ENCODE data around the gene GSTA5.
"Not testable (repeated sequence)": the region's sequence is repeated elsewhere in the genome, so short reads cannot be mapped to it uniquely, and the experiment has no call there.

GSTA5 gene

DNA sequence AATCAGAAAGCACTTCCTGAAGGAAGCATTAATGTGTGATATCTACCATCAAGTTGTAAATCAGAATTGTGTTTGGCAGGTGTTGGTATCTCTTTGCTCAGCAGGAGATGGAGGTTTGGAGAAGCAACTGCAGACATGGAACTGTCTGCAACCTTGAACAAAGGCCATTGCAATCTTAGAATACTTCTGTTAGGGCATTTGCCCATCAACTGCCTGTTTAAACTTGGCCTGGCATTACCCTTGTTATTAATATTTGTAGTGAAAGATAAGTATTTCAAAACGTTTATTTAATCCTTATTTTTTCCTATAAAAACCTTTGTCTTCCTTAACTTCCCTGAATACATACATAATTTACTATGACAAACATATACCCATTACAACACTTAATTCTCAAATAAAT is 14.1 kb downstream of the GSTA5 start:
- in situ Hi-C loops (cut with HindIII; ENCODE audit: low pct_unique_long_range_greater_than_20kb, low sequenced_read_pairs): no loop called here
- TF ChIP-seq JUND (IDR thresholded peaks at IDR 0.05; ENCODE audit: low read depth): no peak
- DNase-seq (ENCODE audit: low read depth in 1 of 2, low spot score in 1 of 2): no peak

- DNase-seq (ENCODE audit: low read depth in 1 of 2, low spot score in 1 of 2); in situ Hi-C loops (cut with HindIII; ENCODE audit: low pct_unique_long_range_greater_than_20kb, low sequenced_read_pairs): not testable (repeated sequence)
Observed at GRCh38 chr6:52825900-52826459, 14.6 kb downstream of the GSTA5 start.

DNA sequence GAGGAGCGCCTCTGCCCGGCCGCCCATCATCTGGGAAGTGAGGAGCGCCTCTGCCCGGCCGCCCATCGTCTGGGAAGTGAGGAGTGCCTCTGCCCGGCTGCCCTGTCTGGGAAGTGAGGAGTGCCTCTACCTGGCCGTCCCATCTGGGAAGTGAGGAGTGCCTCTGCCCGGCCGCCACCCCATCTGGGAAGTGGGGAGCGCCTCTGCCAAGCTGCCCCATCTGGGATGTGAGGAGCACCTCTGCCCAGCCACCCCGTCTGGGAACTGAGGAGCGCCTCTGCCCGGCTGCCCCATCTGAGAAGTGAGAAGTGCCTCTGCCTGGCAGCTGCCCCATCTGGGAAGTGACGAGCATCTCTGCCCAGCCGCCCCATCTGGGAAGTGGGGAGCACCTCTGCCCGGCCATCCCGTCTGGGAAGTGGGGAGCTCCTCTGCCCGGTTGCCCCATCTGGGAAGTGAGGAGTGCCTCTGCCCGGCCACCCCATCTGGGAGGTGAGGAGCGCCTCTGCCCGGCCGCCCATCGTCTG is 15.3 kb downstream of the GSTA5 start:
- in situ Hi-C loops (cut with HindIII; ENCODE audit: low pct_unique_long_range_greater_than_20kb, low sequenced_read_pairs); DNase-seq (ENCODE audit: low read depth in 1 of 2, low spot score in 1 of 2): not testable (repeated sequence)

GRCh38 chr6:52821842-52822241 is 18.8 kb downstream of the GSTA5 start:
- no peak for DNase-seq (ENCODE audit: low read depth in 1 of 2, low spot score in 1 of 2)
- in situ Hi-C loops (cut with HindIII; ENCODE audit: low pct_unique_long_range_greater_than_20kb, low sequenced_read_pairs): no loop called here
- no peak for TF ChIP-seq JUND (IDR thresholded peaks at IDR 0.05; ENCODE audit: low read depth)

DNA sequence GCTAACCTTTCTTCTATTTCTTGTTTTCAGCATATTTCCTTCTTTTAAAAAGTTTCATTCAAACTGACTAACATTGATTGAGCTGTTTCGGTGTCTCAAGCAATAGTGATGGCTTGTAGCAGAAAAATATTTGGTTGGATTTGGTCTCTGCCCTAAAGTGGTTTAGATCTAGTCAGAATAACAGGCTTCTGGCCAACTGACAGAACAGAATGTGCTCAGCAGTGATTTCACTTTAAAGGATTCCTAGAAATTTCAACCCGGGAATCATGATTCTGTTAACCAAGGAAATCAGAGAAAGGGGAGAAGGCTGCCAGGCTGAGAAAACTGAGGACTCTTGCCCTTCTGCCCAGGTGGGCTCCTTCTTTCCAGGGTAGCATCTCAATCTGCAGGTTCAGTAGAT is 20.4 kb downstream of the GSTA5 start:
- DNase-seq (ENCODE audit: low read depth in 1 of 2, low spot score in 1 of 2): no peak
- in situ Hi-C loops (cut with HindIII; ENCODE audit: low pct_unique_long_range_greater_than_20kb, low sequenced_read_pairs): no loop called here
- no peak for TF ChIP-seq JUND (IDR thresholded peaks at IDR 0.05; ENCODE audit: low read depth)

GRCh38 chr6:52815167-52816092 is 25.2 kb downstream of the GSTA5 start:
- in situ Hi-C loops (cut with HindIII; ENCODE audit: low pct_unique_long_range_greater_than_20kb, low sequenced_read_pairs): no loop called here
- TF ChIP-seq JUND (IDR thresholded peaks at IDR 0.05; ENCODE audit: low read depth): no peak
- DNase-seq (ENCODE audit: low read depth in 1 of 2, low spot score in 1 of 2): peak; percentile 52 to 73

- in situ Hi-C loops (cut with HindIII; ENCODE audit: low pct_unique_long_range_greater_than_20kb, low sequenced_read_pairs); DNase-seq (ENCODE audit: low read depth in 1 of 2, low spot score in 1 of 2): not testable (repeated sequence)
Observed at GRCh38 chr6:52814545-52814944, 26.1 kb downstream of the GSTA5 start.

GRCh38 chr6:52809777-52810176 is 30.8 kb downstream of the GSTA5 start:
- DNase-seq (ENCODE audit: low read depth in 1 of 2, low spot score in 1 of 2); in situ Hi-C loops (cut with HindIII; ENCODE audit: low pct_unique_long_range_greater_than_20kb, low sequenced_read_pairs): not testable (repeated sequence)

DNA sequence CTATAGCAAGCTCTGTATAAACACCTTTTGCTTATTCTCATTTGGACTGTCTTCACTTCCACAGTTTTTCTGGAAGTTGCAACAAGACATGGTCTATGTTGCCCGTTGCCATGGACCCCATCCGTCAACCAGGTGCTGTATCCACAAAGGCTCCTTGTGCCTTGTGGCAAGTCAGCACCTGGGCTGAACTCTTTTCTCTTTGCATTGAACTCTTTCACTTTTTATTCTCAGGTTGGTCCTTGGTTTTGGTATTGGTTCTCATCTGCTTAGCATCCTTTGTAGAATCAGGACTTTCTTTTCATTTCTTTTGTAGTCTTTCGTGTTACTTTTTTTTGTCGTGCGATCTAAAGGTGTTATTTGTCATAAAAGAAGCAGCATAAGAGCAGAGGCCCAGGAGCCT is 32.0 kb downstream of the GSTA5 start:
- in situ Hi-C loops (cut with HindIII; ENCODE audit: low pct_unique_long_range_greater_than_20kb, low sequenced_read_pairs): no loop called here
- no peak for DNase-seq (ENCODE audit: low read depth in 1 of 2, low spot score in 1 of 2)
- TF ChIP-seq JUND (IDR thresholded peaks at IDR 0.05; ENCODE audit: low read depth): no peak

GRCh38 chr6:52803668-52804255 is 36.9 kb downstream of the GSTA5 start, which contains the start of gene GSTA1:
GSTA1 (minus strand) TSS chr6:52803816; CDS start chr6:52799267, 4,549 bp downstream.
- DNase-seq (ENCODE audit: low read depth in 1 of 2, low spot score in 1 of 2); in situ Hi-C loops (cut with HindIII; ENCODE audit: low pct_unique_long_range_greater_than_20kb, low sequenced_read_pairs): not testable (repeated sequence)

- no peak for DNase-seq (ENCODE audit: low read depth in 1 of 2, low spot score in 1 of 2)
- TF ChIP-seq JUND (IDR thresholded peaks at IDR 0.05; ENCODE audit: low read depth): no peak
- in situ Hi-C loops (cut with HindIII; ENCODE audit: low pct_unique_long_range_greater_than_20kb, low sequenced_read_pairs): no loop called here
Observed at GRCh38 chr6:52802806-52803205, 37.8 kb downstream of the GSTA5 start.

- TF ChIP-seq JUND (IDR thresholded peaks at IDR 0.05; ENCODE audit: low read depth): no peak
- in situ Hi-C loops (cut with HindIII; ENCODE audit: low pct_unique_long_range_greater_than_20kb, low sequenced_read_pairs): no loop called here
- no peak for DNase-seq (ENCODE audit: low read depth in 1 of 2, low spot score in 1 of 2)
Observed at GRCh38 chr6:52801188-52801841, 39.3 kb downstream of the GSTA5 start.

GRCh38 chr6:52799272-52799671 is 41.3 kb downstream of the GSTA5 start:
- in situ Hi-C loops (cut with HindIII; ENCODE audit: low pct_unique_long_range_greater_than_20kb, low sequenced_read_pairs); DNase-seq (ENCODE audit: low read depth in 1 of 2, low spot score in 1 of 2): not testable (repeated sequence)

DNA sequence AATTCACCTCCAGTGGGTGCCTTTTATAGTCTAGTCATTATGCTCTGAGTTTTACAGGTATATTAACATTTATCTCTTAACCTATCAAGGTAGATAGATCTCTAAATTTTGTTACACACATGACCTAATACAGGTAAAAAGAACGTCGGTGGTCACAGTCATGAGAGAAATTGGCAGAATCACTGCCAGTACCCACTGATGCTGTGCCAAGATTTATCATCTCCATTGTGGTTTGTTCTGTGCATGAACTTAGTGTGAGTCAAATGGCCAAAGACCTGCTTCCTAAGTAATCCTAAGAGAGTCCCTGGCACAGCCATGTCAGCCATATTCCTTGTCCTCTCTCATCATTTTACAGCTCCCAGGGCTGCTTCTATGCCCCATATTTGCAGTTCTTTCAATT is 46.2 kb downstream of the GSTA5 start:
- in situ Hi-C loops (cut with HindIII; ENCODE audit: low pct_unique_long_range_greater_than_20kb, low sequenced_read_pairs): not testable (repeated sequence)

More for the DNA sequence above, 46.2 kb downstream of the GSTA5 start:
- DNase-seq (ENCODE audit: low read depth in 1 of 2, low spot score in 1 of 2): not testable (repeated sequence)
